Measurements from ENCODE around the gene DNAH8. TPM values are rescaled to one million over a fixed set of nuclear protein-coding genes. Genes with fewer than 3 reads are reported as not detected.

DNAH8 gene
- under 1 TPM; 0.20 to 0.37 TPM for total RNA-seq
- polyA plus RNA-seq = under 1 TPM; 0.01 to 0.02 TPM
- long read RNA-seq, donor 1 = 0 reads
- long read RNA-seq, donor 2 = 0 reads
- long read RNA-seq, donor 3 = 0 reads
- long read RNA-seq, donor 4 = 0 reads
- long read RNA-seq, donor 5 = 0 reads

GRCh38 chr6:38715016-38715689 is at the start of gene DNAH8:
TSS of gene DNAH8 (plus strand) at chr6:38715311. CDS start at chr6:38722810, 7,499 bp downstream.
- Histone ChIP-seq H3K27ac (ENCODE audit: low read depth in 1 of 2, low read length in 1 of 2) (no peak within 1 kb of the TSS), H3K4me1 (ENCODE audit: control insufficient read depth in 5 of 5, insufficient read depth in 5 of 5, low read length in 5 of 5) (peaks cover 0 to 10% (median 3%) of the 10 kb centered on the region in 5 donors), H3K36me3 (ENCODE audit: control insufficient read depth in 4 of 4, insufficient read depth in 4 of 4, low read length in 4 of 4) (no peaks in the 10 kb centered on the region), H3K4me3 (no peak within 1 kb of the TSS), H3K27me3 (ENCODE audit: control insufficient read depth in 3 of 3, insufficient read depth in 3 of 3, low read length in 2 of 3) (peaks cover 0 to 42% (median 27%) of the 10 kb centered on the region in 3 donors), H3K9me3 (ENCODE audit: control insufficient read depth in 4 of 4, insufficient read depth in 3 of 4, low read length in 3 of 4) (peaks cover 0 to 4% (median 0%) of the 10 kb centered on the region in 4 donors), H3K9ac (ENCODE audit: insufficient read depth in 1 of 2, low read length in 2 of 2) (no peak within 1 kb of the TSS)
- DNase-seq = peak; percentile 20 to 39 (median 29)
- TF ChIP-seq CTCF (IDR thresholded peaks at IDR 0.05; ENCODE audit: control extremely low read depth, extremely low read depth) = no peak
- ATAC-seq (ENCODE audit: insufficient read depth, low FRiP score) = no peak
- WGBS, 2 donors = 14 to 24% methylated on average over 43 to 44 of the region's 44 CpGs

GRCh38 chr6:38671885-38672467 is 43.1 kb upstream of the DNAH8 start:
- WGBS, 2 donors = 18% methylated on average over 2 of the region's 2 CpGs
- H3K27me3 ChIP-seq (ENCODE audit: control insufficient read depth in 3 of 3, insufficient read depth in 3 of 3, low read length in 2 of 3) = no peaks in the 10 kb centered on the region
- TF ChIP-seq CTCF (IDR thresholded peaks at IDR 0.05; ENCODE audit: control extremely low read depth, extremely low read depth) = peak; percentile 60
- H3K4me1 ChIP-seq (ENCODE audit: control insufficient read depth in 5 of 5, insufficient read depth in 5 of 5, low read length in 5 of 5) = peaks cover 0 to 2% (median 0%) of the 10 kb centered on the region in 5 donors
- ATAC-seq (ENCODE audit: insufficient read depth, low FRiP score) (peak; percentile 64), DNase-seq (peak; percentile 16 to 76 (median 54))
- H3K9ac ChIP-seq (ENCODE audit: insufficient read depth in 1 of 2, low read length in 2 of 2) = no peak overlapping the region
- H3K9me3 ChIP-seq (ENCODE audit: control insufficient read depth in 4 of 4, insufficient read depth in 3 of 4, low read length in 3 of 4) = no peaks in the 10 kb centered on the region
- no peak overlapping the region for H3K4me3 ChIP-seq
- no peak overlapping the region for H3K27ac ChIP-seq (ENCODE audit: low read depth in 1 of 2, low read length in 1 of 2)
- H3K36me3 ChIP-seq (ENCODE audit: control insufficient read depth in 4 of 4, insufficient read depth in 4 of 4, low read length in 4 of 4) = peaks cover 0 to 17% (median 10%) of the 10 kb centered on the region in 4 donors

- peaks cover 0 to 2% (median 0%) of the 10 kb centered on the region in 5 donors for H3K4me1 ChIP-seq (ENCODE audit: control insufficient read depth in 5 of 5, insufficient read depth in 5 of 5, low read length in 5 of 5)
- H3K27me3 ChIP-seq (ENCODE audit: control insufficient read depth in 3 of 3, insufficient read depth in 3 of 3, low read length in 2 of 3) = no peaks in the 10 kb centered on the region
- no peak overlapping the region for H3K4me3 ChIP-seq
- no peaks in the 10 kb centered on the region for H3K9me3 ChIP-seq (ENCODE audit: control insufficient read depth in 4 of 4, insufficient read depth in 3 of 4, low read length in 3 of 4)
- no peak for TF ChIP-seq CTCF (IDR thresholded peaks at IDR 0.05; ENCODE audit: control extremely low read depth, extremely low read depth)
- H3K36me3 ChIP-seq (ENCODE audit: control insufficient read depth in 4 of 4, insufficient read depth in 4 of 4, low read length in 4 of 4) = peaks cover 1 to 20% (median 11%) of the 10 kb centered on the region in 4 donors
- ATAC-seq (ENCODE audit: insufficient read depth, low FRiP score) = no peak
- 29 to 41% methylated on average over 9 of the region's 9 CpGs for WGBS, 2 donors
- H3K9ac ChIP-seq (ENCODE audit: insufficient read depth in 1 of 2, low read length in 2 of 2) = no peak overlapping the region
- no peak for DNase-seq
- peak overlapping the region; percentile 9 to 47 for H3K27ac ChIP-seq (ENCODE audit: low read depth in 1 of 2, low read length in 1 of 2)
These were observed 41.5 kb upstream of the DNAH8 start for GRCh38 chr6:38673397-38674165.
